ENCODE measurements around the gene GRB2.

The GRB2 gene

DNA sequence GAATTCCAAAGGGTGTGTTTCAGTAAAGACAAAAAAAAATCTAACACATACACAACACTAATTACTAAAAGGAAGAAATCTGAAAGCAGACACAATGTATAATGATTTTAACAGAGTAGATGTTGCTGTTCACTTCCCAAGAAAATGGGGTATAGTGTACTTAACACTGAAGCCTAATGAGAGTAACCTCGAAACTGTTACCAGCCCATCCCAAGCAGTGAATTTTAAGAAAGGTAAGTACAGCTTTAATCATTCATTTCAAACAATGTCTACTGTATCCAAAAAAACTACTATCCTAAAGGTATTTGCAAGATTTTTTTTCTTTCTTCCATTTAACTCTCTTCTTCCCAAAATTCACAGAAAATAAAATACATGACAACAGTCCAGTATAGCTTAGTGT, 8.3 kb downstream of the GRB2 start:
- TF ChIP-seq, protein P1, sequence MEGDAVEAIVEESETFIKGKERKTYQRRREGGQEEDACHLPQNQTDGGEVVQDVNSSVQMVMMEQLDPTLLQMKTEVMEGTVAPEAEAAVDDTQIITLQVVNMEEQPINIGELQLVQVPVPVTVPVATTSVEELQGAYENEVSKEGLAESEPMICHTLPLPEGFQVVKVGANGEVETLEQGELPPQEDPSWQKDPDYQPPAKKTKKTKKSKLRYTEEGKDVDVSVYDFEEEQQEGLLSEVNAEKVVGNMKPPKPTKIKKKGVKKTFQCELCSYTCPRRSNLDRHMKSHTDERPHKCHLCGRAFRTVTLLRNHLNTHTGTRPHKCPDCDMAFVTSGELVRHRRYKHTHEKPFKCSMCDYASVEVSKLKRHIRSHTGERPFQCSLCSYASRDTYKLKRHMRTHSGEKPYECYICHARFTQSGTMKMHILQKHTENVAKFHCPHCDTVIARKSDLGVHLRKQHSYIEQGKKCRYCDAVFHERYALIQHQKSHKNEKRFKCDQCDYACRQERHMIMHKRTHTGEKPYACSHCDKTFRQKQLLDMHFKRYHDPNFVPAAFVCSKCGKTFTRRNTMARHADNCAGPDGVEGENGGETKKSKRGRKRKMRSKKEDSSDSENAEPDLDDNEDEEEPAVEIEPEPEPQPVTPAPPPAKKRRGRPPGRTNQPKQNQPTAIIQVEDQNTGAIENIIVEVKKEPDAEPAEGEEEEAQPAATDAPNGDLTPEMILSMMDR (conservative IDR thresholded peaks at IDR 0.05), result no peak
- no peak overlapping the region for H3K27ac ChIP-seq

DNA sequence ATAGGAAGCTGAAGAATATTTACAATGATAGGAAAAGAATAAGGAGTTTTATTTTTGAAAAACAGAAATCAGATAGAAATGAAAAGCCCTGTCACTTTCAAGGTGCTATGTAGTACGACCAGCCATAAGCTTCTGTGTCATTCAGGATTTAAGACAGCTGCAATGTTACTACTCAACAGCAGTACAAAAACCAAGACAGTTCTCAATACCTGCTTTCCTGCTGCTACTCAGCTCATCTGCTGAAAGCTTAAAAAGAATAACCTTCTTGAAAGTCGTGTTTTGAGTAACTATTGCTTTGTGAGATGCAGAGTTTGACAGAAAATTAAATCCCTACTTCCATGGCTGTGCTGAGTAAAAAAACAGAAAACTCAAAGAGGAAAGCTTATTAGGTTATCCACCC, 8.7 kb downstream of the GRB2 start:
- H3K27ac ChIP-seq, result peak overlapping the region; percentile 90; the same call in 1 of the 2 replicates
- TF ChIP-seq, protein P1 (conservative IDR thresholded peaks at IDR 0.05), result no peak

GRCh38 chr17:75396025-75396424, 9.5 kb downstream of the GRB2 start:
- TF ChIP-seq, protein P1 (conservative IDR thresholded peaks at IDR 0.05), result no peak
- peak overlapping the region; percentile 90 for H3K27ac ChIP-seq

- H3K27ac ChIP-seq, result peak overlapping the region; percentile 90
- TF ChIP-seq, protein P1 (conservative IDR thresholded peaks at IDR 0.05), result no peak
Measured at GRCh38 chr17:75394332-75394918, 11.1 kb downstream of the GRB2 start.

DNA sequence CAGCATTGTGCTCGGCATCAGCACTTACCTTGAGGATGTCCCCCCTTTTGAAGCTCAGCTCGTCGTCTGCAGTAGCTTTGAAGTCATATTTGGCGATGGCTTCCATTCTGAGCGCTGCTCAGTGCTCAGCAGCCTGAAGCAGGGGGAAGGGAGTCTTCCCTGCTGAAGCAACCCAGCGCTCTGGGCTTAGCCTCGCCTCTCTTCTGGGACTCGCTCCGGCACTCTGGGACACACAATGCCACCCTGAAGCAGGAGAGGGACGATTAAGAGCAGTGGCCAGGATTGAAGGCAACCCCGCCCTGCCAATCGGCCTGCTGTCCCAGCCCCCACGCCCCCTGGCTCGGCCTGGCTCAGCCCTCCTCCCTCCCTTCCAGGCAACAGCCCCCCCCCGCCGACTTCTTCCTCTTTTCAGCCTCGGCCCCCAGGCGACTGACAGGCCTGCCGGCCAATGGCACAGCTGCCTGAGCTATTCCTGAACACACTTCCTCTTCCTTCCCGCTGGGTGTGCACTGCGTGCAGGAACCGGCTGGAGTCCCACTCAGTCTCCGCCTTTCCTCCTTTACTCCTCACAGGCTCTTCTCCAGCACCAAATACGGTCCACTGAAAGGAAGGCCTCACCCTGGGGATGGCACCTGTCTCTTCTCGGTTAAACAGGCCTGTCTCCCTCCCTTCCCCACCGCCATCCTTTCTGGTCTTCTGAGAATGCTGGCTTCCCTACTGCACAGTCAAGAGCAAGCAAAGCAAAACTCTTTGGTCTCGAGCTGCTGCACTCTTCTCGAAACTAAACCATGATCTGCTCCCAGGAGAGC, 11.8 kb downstream of the GRB2 start:
- peak overlapping the region; percentile 90 for H3K27ac ChIP-seq
- TF ChIP-seq, protein P1 (conservative IDR thresholded peaks at IDR 0.05), result no peak

GRCh38 chr17:75392559-75392958, 12.9 kb downstream of the GRB2 start:
- TF ChIP-seq, protein P1 (conservative IDR thresholded peaks at IDR 0.05), result no peak
- H3K27ac ChIP-seq, result peak overlapping the region; percentile 90

- peak overlapping the region; percentile 90 for H3K27ac ChIP-seq
- TF ChIP-seq, protein P1 (conservative IDR thresholded peaks at IDR 0.05), result no peak
Measured at GRCh38 chr17:75390982-75391381, 14.5 kb downstream of the GRB2 start.

Data from VCaP (cell line).